ENCODE measurements around the gene OVOL1.

Gene OVOL1

GRCh38 chr11:65792456-65792855 is 5.6 kb downstream of the OVOL1 start:
- ATAC-seq (ENCODE audit: low read depth): no peak
- Mint-ChIP-seq H3K27me3 (peaks cover 9% of the 10 kb centered on the region), H3K9me3 (no peaks in the 10 kb centered on the region), H3K4me3 (peak overlapping the region; percentile 59), H3K27ac (peak overlapping the region; percentile 63), H3K36me3 (no peaks in the 10 kb centered on the region), H3K4me1 (peaks cover 10% of the 10 kb centered on the region)
- no peak for DNase-seq (ENCODE audit: low spot score in 2 of 2)

- Mint-ChIP-seq H3K9me3 (no peaks in the 10 kb centered on the region), H3K4me3 (no peak overlapping the region), H3K4me1 (peaks cover 7% of the 10 kb centered on the region), H3K36me3 (no peaks in the 10 kb centered on the region), H3K27ac (no peak overlapping the region), H3K27me3 (peaks cover 6% of the 10 kb centered on the region)
- DNase-seq (ENCODE audit: low spot score in 2 of 2): no peak
- no peak for ATAC-seq (ENCODE audit: low read depth)
These were observed 6.3 kb downstream of the OVOL1 start for GRCh38 chr11:65793144-65793581.

GRCh38 chr11:65793625-65794400 is 7.0 kb downstream of the OVOL1 start:
- Mint-ChIP-seq H3K4me3 (no peak overlapping the region), H3K27ac (no peak overlapping the region), H3K4me1 (peaks cover 5% of the 10 kb centered on the region), H3K36me3 (no peaks in the 10 kb centered on the region), H3K27me3 (peaks cover 7% of the 10 kb centered on the region), H3K9me3 (no peaks in the 10 kb centered on the region)
- ATAC-seq (ENCODE audit: low read depth): no peak
- DNase-seq (ENCODE audit: low spot score in 2 of 2): no peak

GRCh38 chr11:65794570-65795510 is 8.0 kb downstream of the OVOL1 start:
- Mint-ChIP-seq H3K9me3 (no peaks in the 10 kb centered on the region), H3K4me3 (no peak overlapping the region), H3K27ac (no peak overlapping the region), H3K4me1 (peaks cover 5% of the 10 kb centered on the region), H3K27me3 (peaks cover 9% of the 10 kb centered on the region), H3K36me3 (no peaks in the 10 kb centered on the region)
- DNase-seq (ENCODE audit: low spot score in 2 of 2) (no peak), ATAC-seq (ENCODE audit: low read depth) (no peak)

GRCh38 chr11:65796726-65797601 is 10.1 kb downstream of the OVOL1 start:
- Mint-ChIP-seq H3K4me3 (no peak overlapping the region), H3K4me1 (peaks cover 2% of the 10 kb centered on the region), H3K36me3 (no peaks in the 10 kb centered on the region), H3K9me3 (no peaks in the 10 kb centered on the region), H3K27ac (no peak overlapping the region), H3K27me3 (peaks cover 6% of the 10 kb centered on the region)
- ATAC-seq (ENCODE audit: low read depth) (no peak), DNase-seq (ENCODE audit: low spot score in 2 of 2) (no peak)

- Mint-ChIP-seq H3K4me1 (peaks cover 1% of the 10 kb centered on the region), H3K36me3 (no peaks in the 10 kb centered on the region), H3K27ac (no peak overlapping the region), H3K27me3 (peaks cover 6% of the 10 kb centered on the region), H3K4me3 (no peak overlapping the region), H3K9me3 (no peaks in the 10 kb centered on the region)
- no peak for ATAC-seq (ENCODE audit: low read depth)
- no peak for DNase-seq (ENCODE audit: low spot score in 2 of 2)
These were observed 10.8 kb downstream of the OVOL1 start for GRCh38 chr11:65797711-65798110.

- no peaks in the 10 kb centered on the region for H3K9me3 Mint-ChIP-seq
- no peak overlapping the region for H3K4me3 Mint-ChIP-seq
- ATAC-seq (ENCODE audit: low read depth) (no peak), DNase-seq (ENCODE audit: low spot score in 2 of 2) (no peak)
- H3K36me3 Mint-ChIP-seq: no peaks in the 10 kb centered on the region
- no peak overlapping the region for H3K27ac Mint-ChIP-seq
- H3K4me1 Mint-ChIP-seq: peaks cover 4% of the 10 kb centered on the region
- peaks cover 11% of the 10 kb centered on the region for H3K27me3 Mint-ChIP-seq
These were observed 12.0 kb downstream of the OVOL1 start for GRCh38 chr11:65798882-65799281.

- Mint-ChIP-seq H3K27me3 (peaks cover 10% of the 10 kb centered on the region), H3K36me3 (no peaks in the 10 kb centered on the region), H3K27ac (no peak overlapping the region), H3K4me3 (no peak overlapping the region), H3K9me3 (no peaks in the 10 kb centered on the region), H3K4me1 (peaks cover 4% of the 10 kb centered on the region)
- DNase-seq (ENCODE audit: low spot score in 2 of 2) (no peak), ATAC-seq (ENCODE audit: low read depth) (no peak)
These were observed 14.5 kb downstream of the OVOL1 start for GRCh38 chr11:65801153-65801987.

GRCh38 chr11:65802841-65803240 is 16.0 kb downstream of the OVOL1 start:
- H3K36me3 Mint-ChIP-seq: no peaks in the 10 kb centered on the region
- H3K27ac Mint-ChIP-seq: no peak overlapping the region
- no peaks in the 10 kb centered on the region for H3K9me3 Mint-ChIP-seq
- no peak overlapping the region for H3K4me3 Mint-ChIP-seq
- ATAC-seq (ENCODE audit: low read depth) (peak; percentile 67), DNase-seq (ENCODE audit: low spot score in 2 of 2) (no peak)
- H3K4me1 Mint-ChIP-seq: peaks cover 4% of the 10 kb centered on the region
- peaks cover 10% of the 10 kb centered on the region for H3K27me3 Mint-ChIP-seq

GRCh38 chr11:65803797-65804492 is 17.1 kb downstream of the OVOL1 start:
- ATAC-seq (ENCODE audit: low read depth): no peak

GRCh38 chr11:65806979-65807378 is 20.1 kb downstream of the OVOL1 start:
- H3K4me3 Mint-ChIP-seq: no peak overlapping the region
- H3K9me3 Mint-ChIP-seq: no peaks in the 10 kb centered on the region
- ATAC-seq (ENCODE audit: low read depth) (no peak), DNase-seq (ENCODE audit: low spot score in 2 of 2) (no peak)
- peaks cover 4% of the 10 kb centered on the region for H3K4me1 Mint-ChIP-seq
- no peaks in the 10 kb centered on the region for H3K36me3 Mint-ChIP-seq
- H3K27ac Mint-ChIP-seq: no peak overlapping the region
- peaks cover 12% of the 10 kb centered on the region for H3K27me3 Mint-ChIP-seq

More at GRCh38 chr11:65803797-65804492, 17.1 kb downstream of the OVOL1 start:
- peaks cover 4% of the 10 kb centered on the region for H3K4me1 Mint-ChIP-seq
- H3K27ac Mint-ChIP-seq: no peak overlapping the region
- H3K27me3 Mint-ChIP-seq: peaks cover 11% of the 10 kb centered on the region
- no peak overlapping the region for H3K4me3 Mint-ChIP-seq
- no peak for DNase-seq (ENCODE audit: low spot score in 2 of 2)
- H3K9me3 Mint-ChIP-seq: no peaks in the 10 kb centered on the region
- no peaks in the 10 kb centered on the region for H3K36me3 Mint-ChIP-seq

- H3K4me3 Mint-ChIP-seq: no peak overlapping the region
- peaks cover 2% of the 10 kb centered on the region for H3K4me1 Mint-ChIP-seq
- no peak overlapping the region for H3K27ac Mint-ChIP-seq
- ATAC-seq (ENCODE audit: low read depth): no peak
- DNase-seq (ENCODE audit: low spot score in 2 of 2): no peak
- peaks cover 8% of the 10 kb centered on the region for H3K27me3 Mint-ChIP-seq
- no peaks in the 10 kb centered on the region for H3K9me3 Mint-ChIP-seq
- H3K36me3 Mint-ChIP-seq: no peaks in the 10 kb centered on the region
These were observed 22.0 kb downstream of the OVOL1 start for GRCh38 chr11:65808744-65809341.

Measured in memory B cell (primary cell).